ENCODE results near the gene ATP6V1F. TPM values are rescaled to one million over a fixed set of nuclear protein-coding genes. Genes with fewer than 3 reads are reported as not detected.

Gene ATP6V1F
- total RNA-seq, 2 experiments from 2014 or later: 125 to 127 TPM

DNA sequence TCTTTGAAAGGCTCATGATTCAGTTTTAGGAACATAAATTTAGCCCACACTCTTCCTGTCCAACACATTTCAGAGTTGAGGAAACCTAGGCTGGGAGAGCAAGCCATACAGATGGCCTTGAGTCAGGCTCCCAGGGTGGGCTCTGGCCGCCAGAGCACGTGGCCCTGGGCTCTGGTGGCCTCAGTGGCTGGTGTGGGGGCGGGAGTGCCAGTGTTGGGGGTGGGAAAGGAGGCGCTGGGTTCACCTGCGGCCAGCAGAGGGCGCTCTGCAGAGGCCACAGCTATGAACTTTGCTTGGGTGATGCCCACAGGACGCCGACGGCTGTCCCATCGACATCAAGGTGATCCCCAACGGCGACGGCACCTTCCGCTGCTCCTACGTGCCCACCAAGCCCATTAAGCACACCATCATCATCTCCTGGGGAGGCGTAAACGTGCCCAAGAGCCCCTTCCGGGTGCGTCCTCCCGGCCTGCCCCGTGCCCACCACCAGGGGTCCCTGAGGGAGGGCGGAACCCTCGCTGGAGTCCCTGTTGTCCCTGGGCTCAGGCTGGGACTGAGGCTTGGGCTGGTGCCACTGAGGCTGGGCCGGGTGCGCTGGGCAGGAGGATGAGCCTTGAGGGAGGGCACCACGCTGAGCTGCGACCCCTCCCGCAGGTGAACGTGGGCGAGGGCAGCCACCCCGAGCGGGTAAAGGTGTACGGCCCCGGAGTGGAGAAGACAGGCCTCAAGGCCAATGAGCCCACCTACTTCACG lies 20.6 kb upstream of the ATP6V1F start:
- no peak overlapping the region for H3K4me3 Mint-ChIP-seq
- H3K27ac Mint-ChIP-seq: no peak overlapping the region
- peaks cover 4% of the 10 kb centered on the region for H3K4me1 Mint-ChIP-seq
- H3K9me3 Mint-ChIP-seq: no peaks in the 10 kb centered on the region
- H3K27me3 Mint-ChIP-seq: no peaks in the 10 kb centered on the region
- no peaks in the 10 kb centered on the region for H3K36me3 Mint-ChIP-seq
- DNase-seq: peak; percentile 66

DNA sequence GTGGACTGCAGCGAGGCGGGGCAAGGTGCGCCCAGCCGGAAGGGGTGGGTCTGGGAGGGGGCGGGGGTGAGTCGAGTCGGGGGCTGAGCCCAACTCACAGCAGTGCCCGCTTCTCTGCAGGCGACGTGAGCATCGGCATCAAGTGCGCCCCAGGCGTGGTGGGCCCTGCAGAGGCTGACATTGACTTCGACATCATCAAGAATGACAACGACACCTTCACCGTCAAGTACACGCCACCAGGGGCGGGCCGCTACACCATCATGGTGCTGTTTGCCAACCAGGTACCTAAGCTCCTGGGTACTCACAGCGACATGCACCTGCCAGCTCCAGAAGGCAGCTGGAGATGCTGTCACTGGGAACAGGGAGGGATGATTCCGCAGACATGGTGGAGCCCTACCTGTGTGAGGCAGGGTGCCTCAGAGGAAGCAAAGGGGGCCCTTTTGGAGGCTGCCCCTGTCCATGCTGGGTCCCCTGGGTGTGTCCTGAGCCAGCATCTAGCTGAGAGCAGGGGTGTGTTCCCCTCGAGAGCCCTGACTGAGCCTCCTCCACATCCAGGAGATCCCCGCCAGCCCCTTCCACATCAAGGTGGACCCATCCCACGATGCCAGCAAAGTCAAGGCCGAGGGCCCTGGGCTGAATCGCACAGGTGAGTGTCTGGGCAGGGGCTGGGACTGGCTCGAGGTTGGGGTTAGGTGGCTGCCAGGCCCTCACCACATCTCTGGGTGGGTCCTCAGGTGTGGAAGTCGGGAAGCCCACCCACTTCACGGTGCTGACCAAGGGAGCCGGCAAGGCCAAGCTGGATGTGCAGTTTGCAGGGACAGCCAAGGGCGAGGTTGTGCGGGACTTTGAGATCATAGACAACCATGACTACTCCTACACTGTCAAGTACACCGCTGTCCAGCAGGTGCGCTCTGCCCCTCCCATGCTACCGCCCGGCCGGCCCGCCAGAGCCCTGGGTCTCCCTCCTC lies 19.7 kb upstream of the ATP6V1F start:
- DNase-seq: no peak
- Mint-ChIP-seq H3K4me1 (peaks cover 4% of the 10 kb centered on the region), H3K36me3 (no peaks in the 10 kb centered on the region), H3K4me3 (no peak overlapping the region), H3K27ac (no peak overlapping the region), H3K27me3 (no peaks in the 10 kb centered on the region), H3K9me3 (no peaks in the 10 kb centered on the region)

DNA sequence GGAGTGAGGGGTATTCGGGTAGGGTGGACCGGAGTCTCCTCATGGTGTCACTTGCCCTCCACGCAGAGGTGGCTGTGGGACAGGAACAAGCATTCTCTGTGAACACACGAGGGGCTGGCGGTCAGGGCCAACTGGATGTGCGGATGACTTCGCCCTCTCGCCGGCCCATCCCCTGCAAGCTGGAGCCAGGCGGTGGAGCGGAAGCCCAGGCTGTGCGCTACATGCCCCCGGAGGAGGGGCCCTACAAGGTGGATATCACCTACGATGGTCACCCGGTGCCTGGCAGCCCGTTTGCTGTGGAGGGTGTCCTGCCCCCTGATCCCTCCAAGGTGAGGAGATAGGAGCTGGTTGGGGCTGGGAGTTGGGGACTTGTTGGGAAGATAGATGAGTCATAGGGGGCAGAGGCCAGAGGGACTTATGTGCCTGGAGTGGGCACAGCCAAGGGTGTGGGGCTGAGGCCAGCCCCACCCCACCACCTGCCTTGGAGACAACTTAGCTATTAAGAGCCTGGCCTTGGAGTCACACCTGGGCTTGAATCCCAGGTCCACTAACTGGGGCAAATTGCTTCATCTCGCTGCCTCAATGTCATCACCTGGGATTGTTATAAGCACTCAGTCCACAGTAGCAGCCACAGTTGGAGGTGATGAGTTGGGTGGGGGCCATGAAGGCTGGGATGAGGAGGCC lies 18.6 kb upstream of the ATP6V1F start:
- H3K27ac Mint-ChIP-seq: no peak overlapping the region
- no peak for DNase-seq
- peaks cover 4% of the 10 kb centered on the region for H3K4me1 Mint-ChIP-seq
- H3K9me3 Mint-ChIP-seq: no peaks in the 10 kb centered on the region
- H3K36me3 Mint-ChIP-seq: no peaks in the 10 kb centered on the region
- no peak overlapping the region for H3K4me3 Mint-ChIP-seq
- H3K27me3 Mint-ChIP-seq: no peaks in the 10 kb centered on the region

DNA sequence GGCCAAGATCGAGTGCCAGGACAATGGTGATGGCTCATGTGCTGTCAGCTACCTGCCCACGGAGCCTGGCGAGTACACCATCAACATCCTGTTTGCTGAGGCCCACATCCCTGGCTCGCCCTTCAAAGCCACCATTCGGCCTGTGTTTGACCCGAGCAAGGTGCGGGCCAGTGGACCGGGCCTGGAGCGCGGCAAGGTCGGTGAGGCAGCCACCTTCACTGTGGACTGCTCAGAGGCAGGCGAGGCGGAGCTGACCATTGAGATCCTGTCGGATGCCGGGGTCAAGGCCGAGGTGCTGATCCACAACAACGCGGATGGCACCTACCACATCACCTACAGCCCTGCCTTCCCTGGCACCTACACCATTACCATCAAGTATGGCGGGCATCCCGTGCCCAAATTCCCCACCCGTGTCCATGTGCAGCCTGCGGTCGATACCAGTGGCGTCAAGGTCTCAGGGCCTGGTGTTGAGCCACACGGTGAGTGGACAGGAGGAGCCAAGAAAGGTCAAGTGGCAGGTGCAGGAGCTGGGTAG lies 17.8 kb upstream of the ATP6V1F start:
- H3K4me3 Mint-ChIP-seq: no peak overlapping the region
- H3K9me3 Mint-ChIP-seq: no peaks in the 10 kb centered on the region

DNA sequence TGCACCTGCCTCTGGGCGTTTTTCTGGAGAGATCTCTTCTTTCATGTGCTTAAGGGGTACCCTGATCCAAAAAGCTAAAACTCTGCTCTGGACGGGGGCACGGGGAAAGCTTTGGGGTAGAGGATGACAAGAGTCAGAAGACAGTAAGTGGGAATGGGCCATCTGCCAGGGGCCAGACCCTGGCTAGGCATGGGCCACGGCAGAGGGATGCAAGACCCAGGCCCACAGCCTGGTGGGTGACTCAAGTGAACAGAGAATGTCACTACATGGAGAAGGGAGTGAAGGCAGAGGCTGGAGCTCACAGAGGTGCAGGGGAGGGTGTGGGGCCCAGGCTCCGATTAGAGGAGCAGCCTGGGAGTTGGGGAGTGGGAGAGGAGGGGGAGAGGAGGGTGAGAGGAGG lies 17.2 kb upstream of the ATP6V1F start:
- Mint-ChIP-seq H3K27ac (no peak overlapping the region), H3K4me3 (no peak overlapping the region), H3K9me3 (no peaks in the 10 kb centered on the region), H3K27me3 (no peaks in the 10 kb centered on the region), H3K4me1 (peaks cover 4% of the 10 kb centered on the region), H3K36me3 (no peaks in the 10 kb centered on the region)
- DNase-seq: no peak

More for the DNA sequence above, 17.8 kb upstream of the ATP6V1F start:
- H3K36me3 Mint-ChIP-seq: no peaks in the 10 kb centered on the region
- no peaks in the 10 kb centered on the region for H3K27me3 Mint-ChIP-seq
- no peak for DNase-seq
- H3K4me1 Mint-ChIP-seq: peaks cover 4% of the 10 kb centered on the region
- no peak overlapping the region for H3K27ac Mint-ChIP-seq

DNA sequence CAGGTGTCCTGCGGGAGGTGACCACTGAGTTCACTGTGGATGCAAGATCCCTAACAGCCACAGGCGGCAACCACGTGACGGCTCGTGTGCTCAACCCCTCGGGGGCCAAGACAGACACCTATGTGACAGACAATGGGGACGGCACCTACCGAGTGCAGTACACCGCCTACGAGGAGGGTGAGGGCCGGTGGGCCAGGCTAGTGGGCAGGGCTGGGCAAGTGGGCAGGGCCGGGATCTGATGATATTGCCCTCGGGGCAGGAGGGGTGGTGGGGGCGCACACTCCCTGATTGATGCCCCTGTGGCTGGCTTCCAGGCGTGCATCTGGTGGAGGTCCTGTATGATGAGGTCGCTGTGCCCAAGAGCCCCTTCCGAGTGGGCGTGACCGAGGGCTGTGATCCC lies 16.7 kb upstream of the ATP6V1F start:
- Mint-ChIP-seq H3K4me3 (no peak overlapping the region), H3K27me3 (no peaks in the 10 kb centered on the region), H3K9me3 (no peaks in the 10 kb centered on the region), H3K27ac (no peak overlapping the region), H3K36me3 (no peaks in the 10 kb centered on the region), H3K4me1 (peaks cover 4% of the 10 kb centered on the region)
- DNase-seq: no peak

DNA sequence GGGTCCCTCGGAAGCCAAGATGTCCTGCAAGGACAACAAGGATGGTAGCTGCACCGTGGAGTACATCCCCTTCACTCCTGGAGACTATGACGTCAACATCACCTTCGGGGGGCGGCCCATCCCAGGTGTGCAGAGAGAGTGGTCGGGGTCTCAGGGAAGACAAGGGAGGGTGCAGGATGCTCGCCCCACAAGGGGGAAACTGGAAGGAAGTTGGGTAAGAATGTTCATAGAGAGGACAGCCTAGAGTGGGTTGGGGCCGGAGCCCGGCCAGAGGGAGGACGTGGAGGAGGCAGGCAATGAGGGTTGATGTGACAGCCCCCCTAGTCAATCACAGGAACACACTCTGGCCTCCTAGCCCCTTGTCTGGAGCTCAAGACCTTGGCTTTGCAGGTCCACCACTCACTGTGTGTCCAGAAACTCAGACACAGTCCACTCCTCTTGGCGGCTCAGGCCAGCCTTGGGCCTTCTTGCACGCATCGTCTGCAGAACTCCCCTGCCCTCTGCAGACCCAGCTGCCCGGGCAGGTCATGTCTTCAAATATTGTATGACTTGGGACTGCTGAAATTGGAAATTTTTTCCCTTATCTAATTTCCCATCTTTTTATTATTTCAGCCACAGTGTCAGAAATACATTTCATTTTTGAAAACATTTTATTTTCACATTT lies 15.7 kb upstream of the ATP6V1F start:
- Mint-ChIP-seq H3K36me3 (no peaks in the 10 kb centered on the region), H3K27ac (no peak overlapping the region)

DNA sequence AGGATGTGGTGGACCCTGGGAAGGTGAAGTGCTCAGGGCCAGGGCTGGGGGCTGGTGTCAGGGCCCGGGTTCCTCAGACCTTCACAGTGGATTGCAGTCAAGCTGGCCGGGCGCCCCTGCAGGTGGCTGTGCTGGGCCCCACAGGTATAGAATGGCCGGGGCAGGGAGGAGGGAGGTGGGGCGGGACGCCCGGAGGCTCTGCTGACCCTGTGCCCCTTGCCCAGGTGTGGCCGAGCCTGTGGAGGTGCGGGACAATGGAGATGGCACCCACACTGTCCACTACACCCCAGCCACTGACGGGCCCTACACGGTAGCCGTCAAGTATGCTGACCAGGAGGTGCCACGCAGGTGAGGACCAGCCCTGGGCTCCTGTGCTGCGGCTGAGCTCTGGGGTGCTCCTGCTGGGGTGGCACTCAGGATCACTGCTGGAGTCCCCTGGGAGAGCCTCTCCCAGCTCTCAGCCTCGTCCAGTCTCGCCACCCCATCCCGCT lies 14.9 kb upstream of the ATP6V1F start:
- Mint-ChIP-seq H3K27me3 (no peaks in the 10 kb centered on the region), H3K4me3 (no peak overlapping the region), H3K9me3 (no peaks in the 10 kb centered on the region), H3K4me1 (no peaks in the 10 kb centered on the region), H3K27ac (no peak overlapping the region), H3K36me3 (no peaks in the 10 kb centered on the region)
- no peak for DNase-seq

More for the DNA sequence above, 15.7 kb upstream of the ATP6V1F start:
- Mint-ChIP-seq H3K4me3 (no peak overlapping the region), H3K27me3 (no peaks in the 10 kb centered on the region), H3K9me3 (no peaks in the 10 kb centered on the region), H3K4me1 (peaks cover 2% of the 10 kb centered on the region)
- no peak for DNase-seq

DNA sequence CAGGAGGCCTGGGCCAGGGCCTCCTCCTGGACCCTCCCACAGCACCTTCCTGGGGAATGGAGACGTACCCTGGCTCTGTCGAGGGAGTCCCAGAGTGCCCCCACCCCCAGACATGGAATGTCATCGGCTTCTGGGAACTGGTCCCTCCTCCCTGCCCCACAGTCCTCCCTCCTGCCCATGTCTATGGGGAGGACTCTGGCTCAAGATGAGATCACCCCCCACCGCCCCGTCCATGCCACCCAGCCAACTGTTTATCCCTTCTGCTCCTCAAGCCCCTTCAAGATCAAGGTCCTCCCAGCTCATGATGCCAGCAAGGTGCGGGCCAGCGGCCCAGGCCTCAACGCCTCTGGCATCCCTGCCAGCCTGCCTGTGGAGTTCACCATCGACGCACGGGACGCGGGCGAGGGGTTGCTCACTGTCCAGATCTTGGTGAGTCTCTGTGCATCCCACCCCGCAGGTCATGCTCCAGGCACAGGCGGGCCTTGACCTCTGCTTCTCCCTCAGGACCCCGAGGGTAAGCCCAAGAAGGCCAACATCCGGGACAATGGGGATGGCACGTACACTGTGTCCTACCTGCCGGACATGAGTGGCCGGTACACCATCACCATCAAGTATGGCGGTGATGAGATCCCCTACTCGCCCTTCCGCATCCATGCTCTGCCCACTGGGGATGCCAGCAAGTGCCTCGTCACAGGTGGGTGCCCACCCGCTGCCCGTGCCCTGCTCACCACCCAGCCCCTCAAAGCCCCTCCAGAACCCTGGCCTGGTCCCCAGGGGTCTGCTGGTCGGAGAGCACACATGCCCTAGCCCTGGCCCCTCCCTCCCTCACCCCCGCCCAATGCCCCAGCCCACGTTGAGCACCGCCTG lies 14.1 kb upstream of the ATP6V1F start:
- DNase-seq: no peak
- H3K4me1 Mint-ChIP-seq: no peaks in the 10 kb centered on the region
- no peaks in the 10 kb centered on the region for H3K9me3 Mint-ChIP-seq
- no peak overlapping the region for H3K4me3 Mint-ChIP-seq
- H3K27ac Mint-ChIP-seq: no peak overlapping the region
- H3K36me3 Mint-ChIP-seq: no peaks in the 10 kb centered on the region
- no peaks in the 10 kb centered on the region for H3K27me3 Mint-ChIP-seq

DNA sequence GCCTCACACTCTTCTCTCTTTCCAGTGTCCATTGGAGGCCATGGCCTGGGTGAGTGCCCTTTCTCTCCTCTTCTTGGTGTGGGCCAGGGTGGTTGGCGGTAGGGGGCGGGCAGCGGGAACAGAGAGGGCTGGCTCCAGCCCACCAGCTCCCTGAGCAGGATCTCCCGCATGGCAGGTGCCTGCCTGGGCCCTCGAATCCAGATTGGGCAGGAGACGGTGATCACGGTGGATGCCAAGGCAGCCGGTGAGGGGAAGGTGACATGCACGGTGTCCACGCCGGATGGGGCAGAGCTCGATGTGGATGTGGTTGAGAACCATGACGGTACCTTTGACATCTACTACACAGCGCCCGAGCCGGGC lies 13.5 kb upstream of the ATP6V1F start:
- Mint-ChIP-seq H3K4me1 (no peaks in the 10 kb centered on the region), H3K27me3 (no peaks in the 10 kb centered on the region), H3K36me3 (no peaks in the 10 kb centered on the region), H3K4me3 (no peak overlapping the region), H3K9me3 (no peaks in the 10 kb centered on the region), H3K27ac (no peak overlapping the region)
- no peak for DNase-seq

DNA sequence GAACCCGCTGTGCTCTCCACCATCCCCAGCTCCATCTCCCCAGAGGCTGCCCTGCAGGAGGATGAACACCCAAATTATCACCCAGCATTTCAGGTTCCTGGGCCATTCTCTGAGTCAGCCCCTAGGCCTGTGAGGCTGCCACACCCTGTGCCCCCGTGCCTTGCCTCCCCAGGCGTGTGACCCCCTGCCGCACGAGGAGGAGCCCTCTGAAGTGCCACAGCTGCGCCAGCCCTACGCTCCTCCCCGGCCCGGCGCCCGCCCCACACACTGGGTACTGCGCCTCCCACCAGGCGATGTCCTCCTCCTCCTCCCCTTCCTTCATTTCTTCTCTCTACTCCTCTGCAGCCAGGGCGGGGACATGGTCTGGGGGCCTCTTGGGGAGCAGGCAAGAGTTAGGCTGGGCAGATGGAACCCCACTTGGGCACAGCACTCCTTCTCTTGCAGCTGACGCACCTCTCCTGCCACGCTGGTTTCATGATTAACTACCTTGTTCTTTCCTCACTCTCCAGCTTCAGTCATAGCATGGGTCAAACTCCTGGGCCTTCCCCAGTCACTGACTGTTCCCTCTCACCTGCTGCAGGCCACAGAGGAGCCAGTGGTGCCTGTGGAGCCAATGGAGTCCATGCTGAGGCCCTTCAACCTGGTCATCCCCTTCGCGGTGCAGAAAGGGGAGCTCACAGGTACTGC lies 12.7 kb upstream of the ATP6V1F start:
- no peaks in the 10 kb centered on the region for H3K4me1 Mint-ChIP-seq
- no peak overlapping the region for H3K27ac Mint-ChIP-seq
- no peak overlapping the region for H3K4me3 Mint-ChIP-seq
- no peaks in the 10 kb centered on the region for H3K9me3 Mint-ChIP-seq
- DNase-seq: no peak
- H3K36me3 Mint-ChIP-seq: no peaks in the 10 kb centered on the region
- H3K27me3 Mint-ChIP-seq: no peaks in the 10 kb centered on the region

DNA sequence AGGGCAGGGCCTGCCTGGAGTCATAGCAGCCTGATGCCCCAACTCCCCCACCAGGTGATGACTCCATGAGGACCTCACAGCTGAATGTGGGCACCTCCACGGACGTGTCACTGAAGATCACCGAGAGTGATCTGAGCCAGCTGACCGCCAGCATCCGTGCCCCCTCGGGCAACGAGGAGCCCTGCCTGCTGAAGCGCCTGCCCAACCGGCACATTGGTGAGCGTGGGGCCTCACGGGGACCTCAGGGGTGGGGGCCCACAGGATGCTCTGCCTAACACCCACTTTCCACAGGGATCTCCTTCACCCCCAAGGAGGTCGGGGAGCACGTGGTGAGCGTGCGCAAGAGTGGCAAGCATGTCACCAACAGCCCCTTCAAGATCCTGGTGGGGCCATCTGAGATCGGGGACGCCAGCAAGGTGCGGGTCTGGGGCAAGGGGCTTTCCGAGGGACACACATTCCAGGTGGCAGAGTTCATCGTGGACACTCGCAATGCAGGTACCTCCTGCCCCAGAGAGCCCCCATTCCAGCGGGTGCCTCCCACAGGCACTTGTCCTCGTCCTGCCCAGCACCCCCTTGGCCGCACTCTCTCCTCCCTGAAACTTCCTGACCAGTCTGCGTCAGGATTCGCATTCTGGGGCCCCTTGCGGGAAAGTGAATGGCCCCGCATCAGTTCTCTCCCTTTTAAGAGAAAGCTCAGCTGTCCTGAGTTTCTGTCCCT lies 10.0 kb upstream of the ATP6V1F start:
- H3K9me3 Mint-ChIP-seq: no peaks in the 10 kb centered on the region
- DNase-seq: no peak
- no peaks in the 10 kb centered on the region for H3K36me3 Mint-ChIP-seq
- H3K27ac Mint-ChIP-seq: no peak overlapping the region
- no peaks in the 10 kb centered on the region for H3K27me3 Mint-ChIP-seq
- no peaks in the 10 kb centered on the region for H3K4me1 Mint-ChIP-seq
- H3K4me3 Mint-ChIP-seq: no peak overlapping the region

DNA sequence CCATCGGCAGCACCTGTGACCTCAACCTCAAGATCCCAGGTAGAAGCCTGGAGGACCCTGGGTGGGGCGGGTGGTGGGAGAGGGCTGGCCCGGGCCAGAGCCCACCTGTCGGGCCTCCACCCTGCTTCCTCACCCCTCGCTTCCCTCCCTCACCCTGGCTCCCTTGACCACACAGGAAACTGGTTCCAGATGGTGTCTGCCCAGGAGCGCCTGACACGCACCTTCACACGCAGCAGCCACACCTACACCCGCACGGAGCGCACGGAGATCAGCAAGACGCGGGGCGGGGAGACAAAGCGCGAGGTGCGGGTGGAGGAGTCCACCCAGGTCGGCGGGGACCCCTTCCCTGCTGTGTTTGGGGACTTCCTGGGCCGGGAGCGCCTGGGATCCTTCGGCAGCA lies 8.9 kb upstream of the ATP6V1F start:
- H3K9me3 Mint-ChIP-seq: no peaks in the 10 kb centered on the region
- no peaks in the 10 kb centered on the region for H3K4me1 Mint-ChIP-seq
- H3K4me3 Mint-ChIP-seq: no peak overlapping the region
- H3K36me3 Mint-ChIP-seq: no peaks in the 10 kb centered on the region
- no peak for DNase-seq
- H3K27me3 Mint-ChIP-seq: no peaks in the 10 kb centered on the region
- no peak overlapping the region for H3K27ac Mint-ChIP-seq
